ENCODE data around the gene ATP5MG.

The ATP5MG gene

DNA sequence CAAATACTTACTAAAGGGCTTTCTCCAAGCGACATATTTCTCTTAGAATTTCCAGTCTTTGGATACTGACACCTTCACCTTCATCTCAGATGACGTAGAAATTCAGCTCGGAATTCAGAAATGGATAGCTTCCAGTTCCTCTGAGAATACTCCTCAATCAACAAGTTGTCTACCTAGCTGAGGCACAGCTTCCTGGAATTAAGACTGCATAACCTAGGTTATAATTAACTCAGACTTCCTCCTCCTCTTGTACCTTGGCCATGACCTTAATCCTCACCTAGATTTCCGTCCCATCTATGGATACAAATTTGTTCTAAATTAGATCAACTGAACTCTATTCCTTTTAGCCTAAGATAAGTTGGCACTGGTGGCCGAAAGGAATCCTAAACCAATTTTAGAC is 17.4 kb downstream of the ATP5MG start:
- no peak overlapping the region for H3K9ac ChIP-seq (ENCODE audit: low read depth, low read length)
- H3K9me3 ChIP-seq (ENCODE audit: control insufficient read depth, insufficient read depth, low read length): no peaks in the 10 kb centered on the region
- H3K36me3 ChIP-seq (ENCODE audit: insufficient read depth, low read length): no peaks in the 10 kb centered on the region; the same call in 1 of the 2 replicates
- H3K4me1 ChIP-seq (ENCODE audit: insufficient read depth, low read length): peaks cover 32% of the 10 kb centered on the region

DNA sequence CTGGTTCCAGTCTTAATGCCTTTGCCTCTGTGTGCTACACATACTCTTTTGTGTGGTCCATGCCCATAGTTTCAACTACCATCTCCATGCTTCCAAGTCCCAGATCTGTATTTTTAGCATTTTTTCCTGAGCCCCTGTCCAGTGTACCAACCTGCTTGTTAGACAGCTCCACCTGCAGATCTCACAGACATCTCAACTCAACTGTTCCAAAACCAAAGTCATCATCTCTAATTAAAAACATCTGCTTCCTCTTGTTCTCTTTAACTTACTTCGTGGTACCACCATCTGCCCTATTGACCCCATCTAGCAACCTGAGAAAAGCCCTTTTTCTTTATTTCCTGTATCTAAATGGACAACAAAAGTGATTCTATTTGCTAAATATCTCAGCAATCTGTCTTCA is 26.3 kb downstream of the ATP5MG start:
- H3K36me3 ChIP-seq (ENCODE audit: insufficient read depth, low read length): no peaks in the 10 kb centered on the region
- H3K9ac ChIP-seq (ENCODE audit: low read depth, low read length): no peak overlapping the region
- H3K9me3 ChIP-seq (ENCODE audit: control insufficient read depth, insufficient read depth, low read length): no peaks in the 10 kb centered on the region
- peaks cover 15% of the 10 kb centered on the region for H3K4me1 ChIP-seq (ENCODE audit: insufficient read depth, low read length)

DNA sequence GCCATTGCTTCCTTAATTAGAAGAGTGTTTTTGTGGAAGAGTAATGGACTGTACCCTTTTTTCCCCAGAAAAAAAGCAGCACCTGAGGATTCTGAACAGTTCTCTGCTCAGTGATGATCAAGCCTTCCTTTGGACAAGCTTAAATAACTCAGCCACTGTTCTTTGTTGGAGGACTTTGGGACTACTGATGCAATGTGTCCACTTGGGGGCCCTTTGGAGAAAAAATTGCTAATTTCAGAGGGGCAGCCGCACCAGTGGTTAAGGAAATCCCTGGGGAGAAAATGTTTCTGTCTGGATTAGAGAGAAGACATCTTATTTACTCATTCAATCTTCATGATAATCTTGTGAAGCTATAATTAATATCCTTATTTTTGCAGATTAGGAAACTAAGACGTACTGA is 29.6 kb downstream of the ATP5MG start:
- no peak overlapping the region for H3K9ac ChIP-seq (ENCODE audit: low read depth, low read length)
- H3K36me3 ChIP-seq (ENCODE audit: insufficient read depth, low read length): no peaks in the 10 kb centered on the region
- H3K9me3 ChIP-seq (ENCODE audit: control insufficient read depth, insufficient read depth, low read length): no peaks in the 10 kb centered on the region
- peaks cover 5% of the 10 kb centered on the region for H3K4me1 ChIP-seq (ENCODE audit: insufficient read depth, low read length)

DNA sequence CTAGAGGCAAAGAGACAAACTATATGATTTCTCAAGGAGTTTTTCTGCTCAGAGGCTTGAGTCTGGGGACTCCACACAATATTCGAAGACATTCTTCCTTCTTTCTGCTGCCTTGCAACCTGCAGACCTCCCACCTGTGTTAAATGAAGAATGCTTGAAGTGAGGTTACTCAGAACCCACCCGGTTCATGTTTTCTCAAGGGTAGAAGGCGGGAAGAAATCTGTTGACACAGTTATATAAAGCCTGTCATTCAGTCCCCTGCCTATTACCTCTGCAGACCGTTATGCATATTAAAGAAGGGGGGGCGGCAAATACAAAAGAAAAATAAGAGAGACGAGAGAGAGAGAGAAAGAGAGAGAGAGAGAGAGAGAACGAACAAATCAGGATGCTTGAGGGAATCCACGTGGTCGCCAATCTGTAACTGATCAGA is 32.7 kb downstream of the ATP5MG start:
- H3K36me3 ChIP-seq (ENCODE audit: insufficient read depth, low read length): no peaks in the 10 kb centered on the region
- H3K9ac ChIP-seq (ENCODE audit: low read depth, low read length): peak overlapping the region; percentile 94
- no peaks in the 10 kb centered on the region for H3K9me3 ChIP-seq (ENCODE audit: control insufficient read depth, insufficient read depth, low read length)

DNA sequence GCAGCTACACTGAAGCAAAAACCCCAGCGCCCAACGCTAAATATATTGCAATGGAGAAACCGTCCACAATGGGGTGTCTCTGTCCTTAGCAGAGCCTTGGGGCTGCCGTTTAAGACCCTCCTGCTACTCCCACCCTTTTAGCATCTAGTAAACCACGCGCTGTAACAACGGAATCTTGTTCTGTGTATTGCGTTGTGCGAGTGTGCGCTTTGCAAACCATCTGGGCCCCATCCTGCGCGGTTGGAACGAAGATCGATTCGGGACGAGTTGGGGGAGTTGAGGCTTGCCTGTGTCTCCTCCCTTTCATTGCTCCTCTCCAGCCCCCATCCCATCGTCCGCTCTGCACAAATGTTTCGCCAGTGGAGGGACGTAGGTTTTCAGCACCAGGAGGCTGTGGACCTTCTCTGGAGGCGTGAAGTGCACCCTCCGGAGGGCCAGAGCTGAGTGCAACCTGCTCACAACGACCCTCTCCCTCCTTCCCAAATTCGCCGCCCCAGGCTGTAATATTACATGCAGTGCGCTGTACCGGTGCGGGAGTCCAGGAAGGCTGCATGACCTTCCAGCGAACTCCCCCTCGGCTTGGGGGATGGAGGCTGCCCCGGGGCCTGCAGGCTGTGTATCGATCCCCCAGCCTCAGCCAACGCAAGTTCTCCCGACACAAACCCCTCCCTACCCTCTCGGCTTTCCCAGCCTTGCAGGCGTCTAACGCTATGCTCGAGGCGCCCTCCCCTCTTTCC is 33.3 kb downstream of the ATP5MG start:
- Histone ChIP-seq H3K9me3 (ENCODE audit: control insufficient read depth, insufficient read depth, low read length) (no peaks in the 10 kb centered on the region), H3K4me1 (ENCODE audit: insufficient read depth, low read length) (peaks cover 4% of the 10 kb centered on the region; the same call in 1 of the 2 replicates), H3K9ac (ENCODE audit: low read depth, low read length) (peak overlapping the region; percentile 94), H3K36me3 (ENCODE audit: insufficient read depth, low read length) (no peaks in the 10 kb centered on the region; the same call in 1 of the 2 replicates)

More for the DNA sequence above, 32.7 kb downstream of the ATP5MG start:
- H3K4me1 ChIP-seq (ENCODE audit: insufficient read depth, low read length): peaks cover under 1% of the 10 kb centered on the region; the same call in 1 of the 2 replicates

DNA sequence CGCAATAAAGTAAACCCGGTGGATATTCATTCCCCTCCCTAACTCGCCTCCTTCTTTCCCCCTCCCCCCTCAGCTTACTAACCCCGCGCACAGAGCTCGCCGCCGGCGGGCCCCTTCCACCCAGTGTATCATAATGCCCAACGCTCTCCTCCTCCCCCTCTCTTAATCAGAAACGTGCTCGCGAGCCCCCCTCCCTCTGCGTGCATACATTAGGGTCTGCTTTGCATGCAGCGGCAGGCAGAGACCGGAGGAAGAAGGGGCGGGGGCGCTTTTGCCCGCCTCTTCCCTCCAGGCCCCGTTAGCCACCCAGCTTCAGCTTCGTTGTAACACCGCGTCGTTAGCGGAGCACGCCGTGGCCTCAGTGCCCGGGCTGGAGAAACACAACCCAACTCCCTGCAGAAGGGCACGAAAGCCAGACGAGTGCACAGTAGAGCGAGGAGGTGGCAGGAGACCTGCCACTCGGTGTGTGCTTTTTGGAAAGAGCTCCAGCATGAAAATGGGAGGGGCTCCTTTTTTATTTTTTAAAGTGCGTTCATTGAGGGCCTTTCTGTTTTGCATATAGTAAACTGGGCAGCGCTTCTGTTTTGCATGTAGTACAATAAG is 34.0 kb downstream of the ATP5MG start:
- Histone ChIP-seq H3K9me3 (ENCODE audit: control insufficient read depth, insufficient read depth, low read length) (no peaks in the 10 kb centered on the region), H3K9ac (ENCODE audit: low read depth, low read length) (peak overlapping the region; percentile 94), H3K4me1 (ENCODE audit: insufficient read depth, low read length) (peaks cover 9% of the 10 kb centered on the region; the same call in 1 of the 2 replicates), H3K36me3 (ENCODE audit: insufficient read depth, low read length) (no peaks in the 10 kb centered on the region; the same call in 1 of the 2 replicates)

DNA sequence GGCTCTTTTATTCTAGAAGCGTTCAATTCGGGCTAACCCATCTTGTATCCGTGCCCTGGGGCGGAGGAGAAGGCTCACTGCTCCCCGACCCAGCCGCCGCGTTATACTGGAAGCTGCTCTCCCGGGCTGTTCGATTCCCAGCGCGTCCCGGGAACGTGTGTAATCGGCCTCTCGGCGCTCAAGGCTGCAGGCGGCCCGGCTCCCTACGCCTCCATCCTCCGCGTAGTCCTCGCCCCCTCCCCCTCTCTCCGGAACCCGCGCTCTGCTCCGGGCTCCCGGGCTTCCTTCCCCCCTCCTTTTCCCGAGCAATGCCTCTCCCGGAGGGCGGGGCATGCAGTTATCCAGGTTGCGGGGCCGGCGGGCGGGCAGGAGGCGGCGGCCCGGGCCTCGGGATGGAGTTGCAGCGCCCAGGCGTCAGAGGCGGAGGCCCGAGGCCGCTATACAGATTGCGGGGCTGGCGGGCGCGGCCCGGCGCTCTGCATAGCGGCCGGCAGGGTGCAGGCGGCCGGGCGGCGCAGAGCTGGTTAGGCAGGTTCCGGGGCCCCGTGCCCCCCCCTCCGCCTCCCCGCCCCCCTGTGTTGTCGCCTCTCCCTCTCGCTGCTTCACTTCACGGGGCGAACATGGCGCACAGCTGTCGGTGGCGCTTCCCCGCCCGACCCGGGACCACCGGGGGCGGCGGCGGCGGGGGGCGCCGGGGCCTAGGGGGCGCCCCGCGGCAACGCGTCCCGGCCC is 34.7 kb downstream of the ATP5MG start, which contains the start of gene KMT2A:
KMT2A (plus strand) TSS at position 600 of the 732 bp plus-strand sequence; CDS start at position 621, 21 bp downstream.
- H3K9me3 ChIP-seq (ENCODE audit: control insufficient read depth, insufficient read depth, low read length): no peaks in the 10 kb centered on the region
- peaks cover 9% of the 10 kb centered on the region; the same call in 1 of the 2 replicates for H3K4me1 ChIP-seq (ENCODE audit: insufficient read depth, low read length)
- no peaks in the 10 kb centered on the region; the same call in 1 of the 2 replicates for H3K36me3 ChIP-seq (ENCODE audit: insufficient read depth, low read length)
- peak within 1 kb of the TSS; percentile 94 for H3K9ac ChIP-seq (ENCODE audit: low read depth, low read length)

DNA sequence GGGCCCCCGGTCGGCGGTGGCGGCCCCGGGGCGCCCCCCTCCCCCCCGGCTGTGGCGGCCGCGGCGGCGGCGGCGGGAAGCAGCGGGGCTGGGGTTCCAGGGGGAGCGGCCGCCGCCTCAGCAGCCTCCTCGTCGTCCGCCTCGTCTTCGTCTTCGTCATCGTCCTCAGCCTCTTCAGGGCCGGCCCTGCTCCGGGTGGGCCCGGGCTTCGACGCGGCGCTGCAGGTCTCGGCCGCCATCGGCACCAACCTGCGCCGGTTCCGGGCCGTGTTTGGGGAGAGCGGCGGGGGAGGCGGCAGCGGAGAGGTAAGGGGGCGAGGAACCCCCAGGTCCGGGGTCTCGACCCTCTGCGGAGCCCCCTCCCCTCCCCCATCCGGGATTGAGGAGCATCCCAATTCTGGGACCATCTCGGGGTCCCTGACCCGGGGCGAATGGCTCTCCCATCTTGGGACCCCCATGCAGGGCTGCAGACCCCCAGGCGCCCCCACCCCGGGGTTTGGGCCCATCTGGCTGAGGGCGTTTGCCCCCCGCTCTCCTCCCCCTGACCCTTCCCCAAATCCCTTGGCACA is 35.3 kb downstream of the ATP5MG start:
- Histone ChIP-seq H3K9ac (ENCODE audit: low read depth, low read length) (peak overlapping the region; percentile 65), H3K4me1 (ENCODE audit: insufficient read depth, low read length) (peaks cover 9% of the 10 kb centered on the region; the same call in 1 of the 2 replicates), H3K36me3 (ENCODE audit: insufficient read depth, low read length) (no peaks in the 10 kb centered on the region; the same call in 1 of the 2 replicates), H3K9me3 (ENCODE audit: control insufficient read depth, insufficient read depth, low read length) (no peaks in the 10 kb centered on the region)

DNA sequence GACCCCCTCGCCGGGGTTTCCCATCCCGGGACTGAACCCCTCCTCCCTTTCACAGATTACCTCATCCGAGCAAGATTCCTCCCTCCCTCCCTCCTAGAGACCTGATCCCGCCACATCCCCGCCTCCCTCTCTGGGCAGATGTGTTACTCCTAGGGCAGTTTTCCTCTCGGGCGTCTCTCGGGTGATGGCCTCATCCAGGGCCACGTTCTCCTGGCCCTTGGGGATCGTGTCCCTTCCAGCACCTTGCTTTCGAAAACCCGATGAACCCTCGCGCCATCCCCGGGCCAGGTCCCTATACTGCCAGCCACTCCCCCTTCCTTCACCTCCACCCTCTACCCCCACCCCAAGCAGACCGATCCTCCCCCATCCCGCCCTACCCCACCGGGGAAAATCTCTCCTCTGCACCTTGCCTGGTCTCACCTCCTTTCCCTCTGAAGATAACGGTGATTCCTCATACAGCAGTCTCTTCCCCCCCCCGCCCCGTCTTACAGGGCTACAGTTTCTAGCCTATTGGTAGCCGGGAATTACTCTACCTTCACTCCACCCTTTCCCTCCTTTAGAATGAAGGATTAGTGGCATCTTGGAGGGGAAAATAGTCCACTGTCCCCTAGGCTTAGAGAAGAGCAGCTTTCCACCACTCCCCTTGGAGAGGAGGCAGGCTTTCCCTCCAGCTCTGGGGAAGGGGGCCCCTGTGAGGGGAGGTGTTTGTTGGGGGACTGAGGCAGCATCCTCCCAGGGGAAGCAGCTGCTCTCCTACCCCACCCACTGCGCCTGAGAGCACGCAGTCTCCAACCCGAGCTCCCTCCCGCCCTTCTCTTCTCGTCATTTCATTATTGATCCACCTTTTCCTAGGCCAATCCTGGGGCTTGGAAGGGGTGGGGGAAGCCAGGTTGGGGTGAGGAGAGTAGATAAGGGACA is 36.1 kb downstream of the ATP5MG start:
- Histone ChIP-seq H3K4me1 (ENCODE audit: insufficient read depth, low read length) (peaks cover 9% of the 10 kb centered on the region), H3K9ac (ENCODE audit: low read depth, low read length) (peak overlapping the region; percentile 65), H3K36me3 (ENCODE audit: insufficient read depth, low read length) (no peaks in the 10 kb centered on the region; the same call in 1 of the 2 replicates), H3K9me3 (ENCODE audit: control insufficient read depth, insufficient read depth, low read length) (no peaks in the 10 kb centered on the region)

DNA sequence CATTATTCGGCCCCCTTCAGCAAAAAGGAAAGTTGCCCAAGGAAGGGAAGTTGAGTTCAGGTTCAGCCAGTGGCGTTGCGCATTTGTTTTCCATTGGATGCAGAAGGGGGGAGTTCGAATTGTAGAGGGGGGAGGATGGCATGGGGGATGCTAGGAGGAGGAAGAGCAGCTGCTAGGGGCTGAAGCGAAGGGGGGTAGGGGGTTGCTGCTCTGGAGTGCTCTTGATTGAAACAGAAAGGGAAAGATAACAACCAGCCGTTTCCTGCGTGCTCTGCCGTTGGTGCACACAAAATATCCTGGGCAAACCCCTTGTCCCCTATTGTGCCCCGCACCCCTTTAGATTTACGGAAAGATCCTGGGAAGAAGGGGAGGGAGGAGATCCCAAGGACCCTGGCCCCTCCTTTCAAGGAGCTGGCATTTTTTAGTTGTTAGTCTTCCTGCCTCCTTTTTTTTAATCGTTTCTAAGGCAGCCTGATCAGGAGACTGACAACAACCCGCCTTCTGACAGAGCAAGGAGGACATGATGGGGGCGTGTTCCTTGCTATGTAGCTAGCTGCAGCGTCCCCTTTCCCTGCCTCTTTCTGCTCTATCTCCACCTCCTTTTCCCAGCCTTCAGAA is 37.0 kb downstream of the ATP5MG start:
- Histone ChIP-seq H3K4me1 (ENCODE audit: insufficient read depth, low read length) (peaks cover 9% of the 10 kb centered on the region), H3K9ac (ENCODE audit: low read depth, low read length) (peak overlapping the region; percentile 65; the same call in 1 of the 2 replicates), H3K36me3 (ENCODE audit: insufficient read depth, low read length) (no peaks in the 10 kb centered on the region; the same call in 1 of the 2 replicates), H3K9me3 (ENCODE audit: control insufficient read depth, insufficient read depth, low read length) (no peaks in the 10 kb centered on the region)

DNA sequence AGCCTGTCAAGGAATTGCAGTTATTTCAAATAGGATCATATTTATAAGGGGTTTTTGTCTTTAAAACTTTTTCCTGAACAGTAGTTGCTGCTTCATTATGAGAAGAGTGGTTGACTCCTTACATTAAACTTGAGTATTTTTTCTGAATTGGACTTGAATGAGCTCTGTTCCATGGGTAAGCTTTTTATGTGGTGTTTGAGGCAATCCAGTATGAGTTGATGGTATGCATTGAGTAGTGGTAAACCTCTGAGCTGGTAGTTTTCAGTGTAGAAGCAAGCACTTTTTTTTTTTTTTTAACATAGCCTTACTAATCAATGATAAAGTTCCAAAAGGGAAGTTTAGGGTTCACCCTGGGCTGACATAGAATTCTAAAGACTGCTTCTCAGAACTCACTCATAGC is 38.2 kb downstream of the ATP5MG start:
- no peak overlapping the region for H3K9ac ChIP-seq (ENCODE audit: low read depth, low read length)
- no peaks in the 10 kb centered on the region for H3K9me3 ChIP-seq (ENCODE audit: control insufficient read depth, insufficient read depth, low read length)
- no peaks in the 10 kb centered on the region; the same call in 1 of the 2 replicates for H3K36me3 ChIP-seq (ENCODE audit: insufficient read depth, low read length)
- peaks cover 9% of the 10 kb centered on the region for H3K4me1 ChIP-seq (ENCODE audit: insufficient read depth, low read length)

DNA sequence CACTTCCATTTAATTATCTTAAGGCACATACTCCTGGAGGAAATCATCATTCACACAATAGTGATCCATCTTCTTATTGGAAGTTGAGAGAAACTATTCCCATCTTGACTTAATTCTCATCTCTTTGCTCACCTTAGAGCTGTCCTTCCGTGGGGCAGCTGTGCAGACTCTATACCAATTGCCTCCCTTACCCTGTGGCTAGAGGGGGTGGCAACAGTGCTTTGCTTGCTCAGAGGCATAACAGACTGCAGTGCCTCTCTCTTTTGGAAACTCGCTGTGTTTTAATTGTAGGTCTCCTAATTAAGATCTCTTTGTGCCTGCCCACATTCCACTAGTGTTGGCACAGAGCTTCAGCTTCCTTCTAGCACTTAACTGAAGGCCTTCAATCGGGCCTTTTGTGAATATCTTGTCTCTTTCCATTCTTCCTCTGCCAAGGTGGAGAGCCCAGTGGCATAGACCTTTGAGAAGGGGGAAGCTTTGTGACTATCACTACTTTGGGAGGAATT is 40.4 kb downstream of the ATP5MG start:
- no peaks in the 10 kb centered on the region for H3K9me3 ChIP-seq (ENCODE audit: control insufficient read depth, insufficient read depth, low read length)
- H3K9ac ChIP-seq (ENCODE audit: low read depth, low read length): no peak overlapping the region
- no peaks in the 10 kb centered on the region; the same call in 1 of the 2 replicates for H3K36me3 ChIP-seq (ENCODE audit: insufficient read depth, low read length)
- peaks cover 9% of the 10 kb centered on the region for H3K4me1 ChIP-seq (ENCODE audit: insufficient read depth, low read length)

DNA sequence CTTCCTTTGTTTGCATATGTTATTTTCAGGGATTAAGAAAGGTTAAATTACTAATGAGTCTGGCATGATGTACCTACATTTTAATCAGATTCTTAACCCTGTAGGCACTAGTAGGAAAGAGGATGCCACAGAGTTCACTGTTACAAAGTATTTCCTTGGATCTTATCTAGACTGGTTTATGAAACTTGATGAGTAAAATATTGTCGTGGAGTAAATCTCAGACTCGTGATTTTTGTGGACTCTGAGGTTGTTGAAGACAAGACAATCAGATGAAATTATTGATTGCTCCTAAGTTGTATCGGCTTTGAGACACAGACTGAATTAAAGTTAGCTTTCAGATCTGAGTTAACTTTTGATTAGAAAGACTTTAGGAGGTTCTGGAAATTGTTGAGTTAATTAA is 40.9 kb downstream of the ATP5MG start:
- no peaks in the 10 kb centered on the region for H3K9me3 ChIP-seq (ENCODE audit: control insufficient read depth, insufficient read depth, low read length)
- no peaks in the 10 kb centered on the region; the same call in 1 of the 2 replicates for H3K36me3 ChIP-seq (ENCODE audit: insufficient read depth, low read length)
- H3K4me1 ChIP-seq (ENCODE audit: insufficient read depth, low read length): peaks cover 9% of the 10 kb centered on the region
- H3K9ac ChIP-seq (ENCODE audit: low read depth, low read length): no peak overlapping the region
